HepG2 (cell line): ENCODE data around the gene PLA2R1.

Experiments
- CTCF ChIP-seq: sonication (generic); formaldehyde crosslinking; IDR thresholded peaks from 2 replicates; pipeline ENCODE4 v1.5.0; 2020; ENCODE audit warnings: mild to moderate bottlenecking, missing genetic modification reagents, moderate library complexity
- HINFP ChIP-seq: sonication (generic); formaldehyde crosslinking; IDR thresholded peaks from 2 replicates; pipeline ENCODE4 v1.4.0; 2020; ENCODE audit warnings: low read depth, mild to moderate bottlenecking, missing genetic modification reagents
- HOXA7 ChIP-seq: sonication (generic); formaldehyde crosslinking; IDR thresholded peaks from 2 replicates; pipeline ENCODE4 v1.8.1; 2022; ENCODE audit warnings: mild to moderate bottlenecking, missing genetic modification reagents, moderate library complexity
- IRF2 ChIP-seq: IDR thresholded peaks from 2 replicates; pipeline ENCODE4 v1.6.1; 2018; ENCODE audit warnings: missing genetic modification reagents, missing compliant biosample characterization
- KDM1A ChIP-seq: IDR thresholded peaks from 2 replicates; pipeline ENCODE4 v1.6.1; 2016; ENCODE audit warnings: missing compliant biosample characterization
- PLRG1 ChIP-seq: fragments of 450-650 bp; conservative IDR thresholded peaks from 2 replicates; pipeline ENCODE4 v1.6.1; 2016
- POLR2AphosphoS5 ChIP-seq: IDR thresholded peaks from 2 replicates; pipeline ENCODE4 v1.6.1; 2012; ENCODE audit warnings: low read depth, low read length
- ZNF333 ChIP-seq: sonication (generic); formaldehyde crosslinking; IDR thresholded peaks from 2 replicates; pipeline ENCODE4 v1.4.0; 2020; ENCODE audit warnings: mild to moderate bottlenecking, missing genetic modification reagents, borderline replicate concordance
- ZNF576 ChIP-seq: sonication (generic); formaldehyde crosslinking; IDR thresholded peaks from 2 replicates; pipeline ENCODE4 v1.4.0; 2020; ENCODE audit warnings: mild to moderate bottlenecking, missing genetic modification reagents
- ZNF746 ChIP-seq: sonication (generic); formaldehyde crosslinking; IDR thresholded peaks from 2 replicates; pipeline ENCODE4 v1.8.0; 2022; ENCODE audit warnings: mild to moderate bottlenecking, missing genetic modification reagents

- TF ChIP-seq PLRG1: no peak
- no peak for TF ChIP-seq HOXA7 (CRISPR knock-in tag)
- no peak for TF ChIP-seq ZNF746 (CRISPR knock-in tag)
- no peak for TF ChIP-seq ZNF333 (CRISPR knock-in tag)
- no peak for TF ChIP-seq KDM1A (CRISPR knock-in tag)
- TF ChIP-seq CTCF (CRISPR knock-in tag): no peak
- TF ChIP-seq HINFP (CRISPR knock-in tag): no peak
- no peak for TF ChIP-seq POLR2AphosphoS5
- TF ChIP-seq IRF2 (CRISPR knock-in tag): no peak
- no peak for TF ChIP-seq ZNF576 (CRISPR knock-in tag)
Measured at GRCh38 chr2:159910951-159911350, 151.5 kb downstream of the PLA2R1 start.
